GM12878 (cell line): ENCODE measurements around the gene ABCC4. TPM values are rescaled to one million over a fixed set of nuclear protein-coding genes. Genes with fewer than 3 reads are reported as not detected.

Source experiments
- ATAC-seq: fragments of 200-7000 bp; cut with Tn5 transposase; 3 replicates; pipeline ENCODE4 v1.9.1; 2020; ENCODE audit warnings: mild to moderate bottlenecking, moderate library complexity
- BruUV-seq: library from RNA; stranded (reverse); fragments of 400-500 nt; replicated peaks from 2 replicates; lab custom pipeline; 2021; lab: Mats Ljungman, UMichigan
- CTCF ChIA-PET: fragments of 300-600 bp; sonication (Branson Sonifier 250); formaldehyde crosslinking; extraction: SDS; loops from one replicate; lab custom pipeline; 2021; ENCODE audit warnings: inconsistent platforms; lab: Yijun Ruan, JAX
- POLR2A ChIA-PET: fragments of 350-600 bp; formaldehyde crosslinking; extraction: SDS; loops from one replicate; lab custom pipeline; 2021; ENCODE audit warnings: inconsistent platforms; lab: Charles Lee
- RAD21 ChIA-PET: fragments of 300-600 bp; sonication (Branson Sonifier 250); formaldehyde crosslinking; loops from one replicate; lab custom pipeline; 2023; ENCODE audit warnings: antibody characterized with exemption; ENCODE audit not compliant: unreplicated experiment; lab: Charles Lee
- SMC1A ChIA-PET: fragments of 300-600 bp; sonication (Branson Sonifier 250); formaldehyde crosslinking; loops from one replicate; lab custom pipeline; 2023; ENCODE audit not compliant: unreplicated experiment, uncharacterized antibody; lab: Charles Lee
- DNase-seq: peaks from one replicate; pipeline ENCODE4 v3.0.0-alpha.2; 2011; ENCODE audit warnings: low read depth, low spot score
- FAIRE-seq: peaks from 3 replicates; lab custom pipeline; 2011; peaks lifted over from hg19 to GRCh38; lab: Jason Lieb, UNC
- H2AFZ ChIP-seq: 2 replicates; pipeline ENCODE4 v1.6.0; 2011; ENCODE audit warnings: low read depth, low read length, control low read depth; ENCODE audit not compliant: control insufficient read depth
- H3K27ac ChIP-seq: 2 replicates; pipeline ENCODE4 v1.5.1; 2011; ENCODE audit warnings: control low read depth; ENCODE audit not compliant: control insufficient read depth, insufficient read depth
- H3K27me3 ChIP-seq, 2 experiments: replicated peaks in 1 of 2; 2 replicates each; pipeline versions ENCODE4 v1.6.0 to v1.6.1; 2011; ENCODE audit warnings: low read length in 1 of 2; ENCODE audit not compliant: control insufficient read depth in 2 of 2, insufficient read depth in 2 of 2
- H3K36me3 ChIP-seq, 2 experiments: 2 replicates each; pipeline ENCODE4 v1.5.1; 2011; ENCODE audit warnings: low read length in 1 of 2; ENCODE audit not compliant: control insufficient read depth in 2 of 2, insufficient read depth in 2 of 2
- H3K4me1 ChIP-seq: 2 replicates; pipeline ENCODE4 v1.6.1; 2011; ENCODE audit warnings: mild to moderate bottlenecking, low read length, moderate library complexity, mixed read lengths; ENCODE audit not compliant: control insufficient read depth, insufficient read depth
- H3K4me2 ChIP-seq: 2 replicates; pipeline ENCODE4 v1.6.0; 2011; ENCODE audit warnings: control low read depth; ENCODE audit not compliant: control insufficient read depth, insufficient read depth
- H3K4me3 ChIP-seq: fragments of 200-600 bp; sonication (generic); 2 replicates; pipeline ENCODE4 v1.5.1; 2016
- H3K79me2 ChIP-seq: 2 replicates; pipeline ENCODE4 v1.6.0; 2011; ENCODE audit warnings: low read length; ENCODE audit not compliant: control insufficient read depth, insufficient read depth
- H3K9ac ChIP-seq: 2 replicates; pipeline ENCODE4 v1.8.0; 2011; ENCODE audit warnings: low read length, control low read depth, mixed read lengths; ENCODE audit not compliant: control insufficient read depth, insufficient read depth
- H3K9me3 ChIP-seq: replicated peaks from 3 replicates; pipeline ENCODE4 v1.5.1; 2011; ENCODE audit warnings: mild to moderate bottlenecking, low read length; ENCODE audit not compliant: control insufficient read depth, insufficient read depth
- H4K20me1 ChIP-seq: 2 replicates; pipeline ENCODE4 v1.6.0; 2011; ENCODE audit not compliant: control insufficient read depth, insufficient read depth
- ASH2L ChIP-seq: fragments of 300-600, 200-600 bp; sonication (generic); IDR thresholded peaks from 2 replicates; pipeline ENCODE4 v1.6.1; 2017; ENCODE audit warnings: low read depth, mild to moderate bottlenecking, borderline replicate concordance
- BMI1 ChIP-seq: fragments of 450-650 bp; IDR thresholded peaks from 2 replicates; pipeline ENCODE4 v1.6.1; 2016; ENCODE audit warnings: mild to moderate bottlenecking, moderate library complexity, borderline replicate concordance
- EZH2 ChIP-seq: IDR thresholded peaks from 2 replicates; pipeline ENCODE4 v1.6.1; 2012; ENCODE audit warnings: low read depth, mild to moderate bottlenecking, control low read depth, inconsistent platforms, low read length, borderline replicate concordance; ENCODE audit not compliant: control insufficient read depth
- FOS ChIP-seq: IDR thresholded peaks from 3 replicates; pipeline ENCODE4 v1.6.1; 2011; ENCODE audit warnings: borderline replicate concordance; ENCODE audit not compliant: insufficient read length; ENCODE audit errors: extremely low read depth
- NR2F1 ChIP-seq: fragments of 450-650 bp; conservative IDR thresholded peaks from 2 replicates; pipeline ENCODE4 v1.6.1; 2017; ENCODE audit warnings: mild to moderate bottlenecking
- POU2F2 ChIP-seq: IDR thresholded peaks from 3 replicates; pipeline ENCODE4 v1.6.1; 2011; ENCODE audit warnings: low read depth, mild to moderate bottlenecking, low read length, borderline replicate concordance
- RELA ChIP-seq: fragments of 450-650 bp; IDR thresholded peaks from 2 replicates; pipeline ENCODE4 v1.8.0; 2014; ENCODE audit warnings: borderline replicate concordance; ENCODE audit not compliant: partially characterized antibody
- SIN3A ChIP-seq: IDR thresholded peaks from 2 replicates; pipeline ENCODE4 v1.6.1; 2012; ENCODE audit warnings: low read depth, low read length, improper control_type of control experiment
- SMC3 ChIP-seq: IDR thresholded peaks from 2 replicates; pipeline ENCODE4 v1.6.1; 2011; ENCODE audit warnings: low read length, improper control_type of control experiment, borderline replicate concordance
- STAT1 ChIP-seq: fragments of 450-650 bp; conservative IDR thresholded peaks from 2 replicates; pipeline ENCODE4 v1.6.1; 2014; ENCODE audit warnings: antibody characterized with exemption, mild to moderate bottlenecking
- TCF3 ChIP-seq: IDR thresholded peaks from 2 replicates; pipeline ENCODE4 v1.6.1; 2012; ENCODE audit warnings: low read depth, mild to moderate bottlenecking, low read length, borderline replicate concordance; ENCODE audit not compliant: insufficient read depth
- YY1 ChIP-seq: IDR thresholded peaks from 2 replicates; pipeline ENCODE4 v1.6.1; 2011; ENCODE audit warnings: low read depth, mild to moderate bottlenecking, low read length
- ZNF207 ChIP-seq: fragments of 450-650 bp; IDR thresholded peaks from 2 replicates; pipeline ENCODE4 v1.6.1; 2014; ENCODE audit warnings: antibody characterized with exemption, mild to moderate bottlenecking, borderline replicate concordance
- ZNF384 ChIP-seq: IDR thresholded peaks from 2 replicates; pipeline ENCODE4 v1.6.1; 2012; ENCODE audit warnings: low read depth, mild to moderate bottlenecking, low read length, improper control_type of control experiment, borderline replicate concordance
- WGBS: methylation state at CpG from one replicate; pipeline ENCODE4 v1.1.6; 2016; ENCODE audit warnings: low lambda C conversion rate; ENCODE audit not compliant: insufficient replicate concordance, insufficient coverage; ENCODE audit errors: missing lambda C conversion rate; 5-methylcytosine and 5-hydroxymethylcytosine counted together
- in situ Hi-C: fragments of 300-500 bp; cut with MboI; formaldehyde crosslinking; loops from 9 replicates; pipeline ENCODE4 v1.14.3; 2018; ENCODE audit warnings: mixed read lengths
- intact Hi-C: fragments of 100-400 bp; cut with micrococcal nuclease; formaldehyde crosslinking; loops from one replicate; pipeline ENCODE4 v1.14.2; 2022; ENCODE audit not compliant: unreplicated experiment
- polyA plus RNA-seq, 11 experiments: library from polyadenylated mRNA; depleted of rRNA in 4 of 11; unstranded in 6 of 11; stranded (reverse) in 5 of 11; fragments of >200 nt; fragmentation: Nextera tagmentation in 4 of 11; fragmentation: Illumina TruSeq in 1 of 11; extraction: Ambion mirVana in 4 of 11; extraction: Trizol in 1 of 11; gene quantifications; 1 replicate in 1 of 11; 2 replicates in 10 of 11; pipeline versions ENCODE4 v1.2.1 to v1.2.3, GENCODE V29; 2011 to 2016; ENCODE audit warnings: inconsistent platforms in 2 of 11, missing spikeins in 2 of 11, low read depth in 1 of 11
- total RNA-seq, 4 experiments: library from RNA; depleted of rRNA in 3 of 4; stranded (reverse); fragments of >200 nt in 3 of 4; fragmentation: Illumina TruSeq in 1 of 4; extraction: Trizol in 1 of 4; gene quantifications; 2 replicates each; pipeline versions ENCODE4 v1.2.1 to v1.2.3, GENCODE V29; 2013 to 2021
- TF ChIP-seq, protein P1 (sequence below): IDR thresholded peaks from 2 replicates; pipeline ENCODE4 v1.6.1; 2012; ENCODE audit warnings: low read length, inconsistent platforms

The ABCC4 gene
- total and polyA plus RNA-seq, 10 of the 15 experiments (the other 5 are each of a cell fraction or from before 2014, with no cell fraction given) = 7.2 to 44.4 (median 24.1) TPM

DNA sequence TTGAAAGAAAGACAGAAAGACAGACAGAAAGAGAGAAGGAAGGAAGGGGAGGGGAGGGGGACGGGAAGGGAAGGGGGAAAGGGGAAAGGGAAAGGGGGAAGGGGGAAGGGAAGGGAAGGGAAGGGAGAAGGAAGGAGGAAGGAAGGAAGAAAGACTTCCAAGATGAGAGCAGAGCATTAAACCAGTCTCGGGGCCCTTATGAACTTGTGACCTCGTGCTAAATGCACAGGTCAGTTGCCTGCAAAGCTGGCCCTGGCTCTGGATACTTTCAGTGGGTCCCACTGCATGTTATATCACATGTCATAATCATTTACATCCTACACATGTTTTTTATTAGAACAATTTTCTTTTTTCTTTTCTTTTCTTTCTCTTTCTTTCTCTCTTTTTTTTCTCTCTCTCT, 24.2 kb upstream of the ABCC4 start (continued):
- TF ChIP-seq POU2F2 (no peak), YY1 (no peak), RELA (no peak), TCF3 (no peak), ZNF384 (no peak)

DNA sequence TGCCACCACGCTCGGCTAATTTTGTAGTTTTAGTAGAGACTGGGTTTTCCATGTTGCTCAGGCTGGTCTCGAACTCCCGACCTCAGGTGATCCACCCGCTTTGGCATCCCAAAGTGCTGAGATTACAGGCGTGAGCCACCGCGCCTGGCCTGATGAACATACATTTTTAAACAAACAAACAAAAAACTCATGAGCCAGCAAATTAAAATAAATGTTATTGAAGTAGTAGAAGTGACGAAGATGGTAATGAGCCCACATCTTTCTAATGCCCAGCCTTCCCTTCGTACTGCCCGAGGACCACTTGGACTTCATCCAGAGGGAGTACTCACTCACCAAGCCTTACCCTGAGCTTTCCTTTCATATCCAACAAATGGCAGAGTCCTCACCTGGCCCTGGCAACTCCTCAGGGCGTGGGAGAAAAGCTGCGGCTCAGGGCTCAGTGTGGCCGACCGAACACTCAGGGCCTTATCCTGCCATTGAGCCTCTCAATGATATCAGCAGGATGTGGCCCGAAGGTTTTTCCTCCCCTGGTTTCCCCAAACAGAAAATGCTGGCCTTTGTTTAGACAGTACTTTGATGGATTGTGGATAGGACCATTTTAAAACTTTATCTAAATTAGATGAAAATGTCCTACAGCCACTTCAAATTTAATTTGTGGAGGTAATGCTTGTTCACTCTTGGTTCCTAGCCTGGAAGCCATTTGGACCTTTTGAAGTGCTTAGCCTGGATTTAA, 22.8 kb upstream of the ABCC4 start:
- no peaks in the 10 kb centered on the region for H3K9me3 ChIP-seq
- 57% methylated on average over 16 of the region's 16 CpGs for WGBS
- in situ Hi-C loops = no loop called here
- H3K4me2 ChIP-seq = no peak overlapping the region
- ChIA-PET SMC1A (interaction anchor here (0.6 kb wide), 1 partner anchor 706 kb away, joined by 3 read pairs; no protein-coding TSS in a partner anchor), CTCF (no interaction called here), RAD21 (no interaction called here), POLR2A (no interaction called here)
- H3K79me2 ChIP-seq = no peaks in the 10 kb centered on the region
- no TSS peak for BruUV-seq
- no peak overlapping the region for H3K27ac ChIP-seq
- H2AFZ ChIP-seq = no peak overlapping the region
- no peaks in the 10 kb centered on the region for H4K20me1 ChIP-seq
- H3K27me3 ChIP-seq = no peaks in the 10 kb centered on the region
- intact Hi-C loops = no loop called here
- no peak overlapping the region for H3K4me3 ChIP-seq
- FAIRE-seq (no peak), DNase-seq (no peak), ATAC-seq (no peak)
- no peaks in the 10 kb centered on the region for H3K4me1 ChIP-seq
- no peak overlapping the region for H3K9ac ChIP-seq
- no peaks in the 10 kb centered on the region for H3K36me3 ChIP-seq
- TF ChIP-seq, protein P1, sequence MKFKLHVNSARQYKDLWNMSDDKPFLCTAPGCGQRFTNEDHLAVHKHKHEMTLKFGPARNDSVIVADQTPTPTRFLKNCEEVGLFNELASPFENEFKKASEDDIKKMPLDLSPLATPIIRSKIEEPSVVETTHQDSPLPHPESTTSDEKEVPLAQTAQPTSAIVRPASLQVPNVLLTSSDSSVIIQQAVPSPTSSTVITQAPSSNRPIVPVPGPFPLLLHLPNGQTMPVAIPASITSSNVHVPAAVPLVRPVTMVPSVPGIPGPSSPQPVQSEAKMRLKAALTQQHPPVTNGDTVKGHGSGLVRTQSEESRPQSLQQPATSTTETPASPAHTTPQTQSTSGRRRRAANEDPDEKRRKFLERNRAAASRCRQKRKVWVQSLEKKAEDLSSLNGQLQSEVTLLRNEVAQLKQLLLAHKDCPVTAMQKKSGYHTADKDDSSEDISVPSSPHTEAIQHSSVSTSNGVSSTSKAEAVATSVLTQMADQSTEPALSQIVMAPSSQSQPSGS = no peak
- TF ChIP-seq FOS (no peak), TCF3 (no peak), SIN3A (no peak), EZH2 (no peak), NR2F1 (no peak), STAT1 (no peak), SMC3 (no peak), ZNF207 (no peak), BMI1 (no peak), ASH2L (no peak)
